ENCODE measurements around the gene LAYN. TPM values are rescaled to one million over a fixed set of nuclear protein-coding genes. Genes with fewer than 3 reads are reported as not detected.

The LAYN gene
- total RNA-seq, 1 donor from 2014 or later = 3.8 TPM

DNA sequence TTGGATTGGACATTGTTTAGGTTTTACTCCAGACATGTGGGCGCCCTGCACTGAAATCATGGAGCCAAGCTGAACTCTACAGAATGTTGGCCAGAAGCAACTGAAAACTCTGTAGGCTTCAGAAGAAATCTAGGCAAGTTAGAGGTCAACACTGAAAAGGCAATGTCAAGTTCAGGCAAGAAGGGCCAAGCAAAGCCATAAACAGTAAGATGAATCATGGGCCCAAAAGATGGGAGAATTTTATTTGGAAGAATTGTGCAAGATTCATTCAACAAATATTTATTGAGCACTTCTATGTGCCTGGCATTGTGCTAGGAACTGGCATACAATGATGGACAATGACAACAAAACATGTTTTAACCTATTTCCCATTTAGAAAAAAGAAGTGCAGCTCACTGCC, 15.1 kb upstream of the LAYN start:
- H3K36me3 Mint-ChIP-seq (ENCODE audit: low read depth) = no peaks in the 10 kb centered on the region
- no peaks in the 10 kb centered on the region for H3K9me3 Mint-ChIP-seq
- H3K4me1 Mint-ChIP-seq = peaks cover 22% of the 10 kb centered on the region
- TF ChIP-seq, protein P1, sequence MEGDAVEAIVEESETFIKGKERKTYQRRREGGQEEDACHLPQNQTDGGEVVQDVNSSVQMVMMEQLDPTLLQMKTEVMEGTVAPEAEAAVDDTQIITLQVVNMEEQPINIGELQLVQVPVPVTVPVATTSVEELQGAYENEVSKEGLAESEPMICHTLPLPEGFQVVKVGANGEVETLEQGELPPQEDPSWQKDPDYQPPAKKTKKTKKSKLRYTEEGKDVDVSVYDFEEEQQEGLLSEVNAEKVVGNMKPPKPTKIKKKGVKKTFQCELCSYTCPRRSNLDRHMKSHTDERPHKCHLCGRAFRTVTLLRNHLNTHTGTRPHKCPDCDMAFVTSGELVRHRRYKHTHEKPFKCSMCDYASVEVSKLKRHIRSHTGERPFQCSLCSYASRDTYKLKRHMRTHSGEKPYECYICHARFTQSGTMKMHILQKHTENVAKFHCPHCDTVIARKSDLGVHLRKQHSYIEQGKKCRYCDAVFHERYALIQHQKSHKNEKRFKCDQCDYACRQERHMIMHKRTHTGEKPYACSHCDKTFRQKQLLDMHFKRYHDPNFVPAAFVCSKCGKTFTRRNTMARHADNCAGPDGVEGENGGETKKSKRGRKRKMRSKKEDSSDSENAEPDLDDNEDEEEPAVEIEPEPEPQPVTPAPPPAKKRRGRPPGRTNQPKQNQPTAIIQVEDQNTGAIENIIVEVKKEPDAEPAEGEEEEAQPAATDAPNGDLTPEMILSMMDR (conservative IDR thresholded peaks at IDR 0.05) = no peak
- H3K4me3 Mint-ChIP-seq = no peak overlapping the region
- no peaks in the 10 kb centered on the region for H3K27me3 Mint-ChIP-seq (ENCODE audit: low read depth)
- no peak for DNase-seq (ENCODE audit: low read depth, low spot score)
- no peak overlapping the region for H3K27ac Mint-ChIP-seq (ENCODE audit: unreplicated experiment)

DNA sequence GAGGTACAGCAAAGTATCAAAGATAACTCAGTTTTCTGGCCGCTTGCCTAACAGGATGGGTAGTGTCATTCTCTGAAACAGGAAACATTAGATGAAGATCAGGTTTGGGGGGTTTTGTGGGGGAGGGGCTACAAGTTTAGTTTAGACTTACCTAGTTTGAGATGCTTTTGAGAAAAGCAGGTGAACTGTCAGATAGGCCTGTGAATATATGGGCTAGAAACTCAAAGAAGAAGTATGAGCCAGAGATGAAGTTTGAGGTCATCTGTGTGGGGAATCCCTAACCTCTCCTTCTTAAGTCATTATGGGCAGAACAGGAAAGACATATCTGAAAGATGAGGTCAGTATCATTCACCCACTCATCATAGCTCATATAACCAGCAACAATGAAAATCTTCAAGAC, 14.0 kb upstream of the LAYN start:
- Mint-ChIP-seq H3K4me1 (peaks cover 27% of the 10 kb centered on the region), H3K36me3 (ENCODE audit: low read depth) (no peaks in the 10 kb centered on the region), H3K4me3 (no peak overlapping the region), H3K27ac (ENCODE audit: unreplicated experiment) (no peak overlapping the region), H3K27me3 (ENCODE audit: low read depth) (no peaks in the 10 kb centered on the region), H3K9me3 (no peaks in the 10 kb centered on the region)
- DNase-seq (ENCODE audit: low read depth, low spot score) = no peak
- TF ChIP-seq, protein P1 (conservative IDR thresholded peaks at IDR 0.05) = no peak

DNA sequence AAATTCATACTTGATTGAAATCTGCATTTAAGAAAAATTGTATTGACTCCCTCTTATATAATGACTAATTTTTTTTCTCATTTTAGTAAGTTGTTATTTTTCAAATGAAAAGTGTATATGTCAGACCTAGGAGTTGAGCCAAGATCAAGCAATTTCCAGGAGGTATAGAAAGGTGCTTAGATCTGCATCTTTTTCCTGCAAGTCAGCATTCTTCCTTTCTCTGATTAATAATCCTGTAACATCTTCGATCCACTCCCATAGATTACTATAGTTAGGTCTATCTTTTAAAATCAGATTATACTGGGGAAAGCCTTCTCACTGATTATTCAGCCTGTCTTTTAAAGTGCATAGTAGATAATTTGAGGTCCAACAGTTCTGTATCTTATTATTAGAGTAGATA, 13.2 kb upstream of the LAYN start:
- H3K27me3 Mint-ChIP-seq (ENCODE audit: low read depth) = no peaks in the 10 kb centered on the region
- H3K9me3 Mint-ChIP-seq = no peaks in the 10 kb centered on the region
- DNase-seq (ENCODE audit: low read depth, low spot score) = no peak
- H3K4me1 Mint-ChIP-seq = peaks cover 33% of the 10 kb centered on the region
- no peaks in the 10 kb centered on the region for H3K36me3 Mint-ChIP-seq (ENCODE audit: low read depth)
- H3K27ac Mint-ChIP-seq (ENCODE audit: unreplicated experiment) = no peak overlapping the region
- H3K4me3 Mint-ChIP-seq = no peak overlapping the region
- TF ChIP-seq, protein P1 (conservative IDR thresholded peaks at IDR 0.05) = no peak

DNA sequence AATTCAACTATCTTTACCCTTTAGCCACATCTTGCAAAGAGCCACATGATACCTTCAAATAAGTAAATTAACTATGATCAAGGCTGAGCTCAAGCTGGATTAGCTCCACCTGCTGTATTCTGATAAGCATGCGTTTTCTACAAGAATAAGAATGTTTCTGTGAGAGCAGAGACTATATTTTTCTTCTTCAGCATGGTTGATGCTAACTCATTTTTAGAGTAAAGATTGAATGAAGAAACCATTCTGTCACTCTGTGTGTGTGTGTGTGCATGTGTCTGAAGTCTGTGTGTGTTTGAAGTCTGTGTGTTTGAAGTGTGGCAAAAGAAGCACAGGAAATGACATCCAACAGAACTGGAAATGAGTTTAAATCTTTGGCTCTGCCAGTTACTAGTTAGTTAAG, 12.0 kb upstream of the LAYN start:
- TF ChIP-seq, protein P1 (conservative IDR thresholded peaks at IDR 0.05) = no peak
- no peaks in the 10 kb centered on the region for H3K36me3 Mint-ChIP-seq (ENCODE audit: low read depth)
- H3K9me3 Mint-ChIP-seq = no peaks in the 10 kb centered on the region
- H3K27me3 Mint-ChIP-seq (ENCODE audit: low read depth) = no peaks in the 10 kb centered on the region
- DNase-seq (ENCODE audit: low read depth, low spot score) = no peak
- no peak overlapping the region for H3K27ac Mint-ChIP-seq (ENCODE audit: unreplicated experiment)
- H3K4me3 Mint-ChIP-seq = no peak overlapping the region
- peaks cover 35% of the 10 kb centered on the region for H3K4me1 Mint-ChIP-seq

DNA sequence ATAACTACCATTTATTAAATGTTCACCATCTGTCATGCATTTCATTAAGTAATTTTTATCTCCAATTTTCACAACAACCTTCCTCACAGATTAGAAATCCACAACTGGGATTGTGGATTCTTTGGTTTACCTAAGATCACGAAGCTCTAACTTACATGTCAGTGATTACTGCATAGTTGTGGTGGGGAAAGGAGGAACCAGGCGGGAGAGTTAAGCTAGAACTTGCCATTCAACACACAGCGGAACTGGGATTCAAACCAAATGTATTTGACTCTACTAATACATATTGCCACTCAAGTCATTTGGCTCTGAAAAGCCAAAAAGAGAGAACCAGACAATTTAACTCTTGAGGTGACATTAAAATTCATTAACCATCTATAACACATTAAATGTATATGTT, 10.4 kb upstream of the LAYN start:
- Mint-ChIP-seq H3K36me3 (ENCODE audit: low read depth) (no peaks in the 10 kb centered on the region), H3K4me1 (peaks cover 35% of the 10 kb centered on the region), H3K27me3 (ENCODE audit: low read depth) (peaks cover 7% of the 10 kb centered on the region), H3K4me3 (no peak overlapping the region), H3K27ac (ENCODE audit: unreplicated experiment) (peak overlapping the region; percentile 23), H3K9me3 (no peaks in the 10 kb centered on the region)
- TF ChIP-seq, protein P1 (conservative IDR thresholded peaks at IDR 0.05) = no peak
- no peak for DNase-seq (ENCODE audit: low read depth, low spot score)

DNA sequence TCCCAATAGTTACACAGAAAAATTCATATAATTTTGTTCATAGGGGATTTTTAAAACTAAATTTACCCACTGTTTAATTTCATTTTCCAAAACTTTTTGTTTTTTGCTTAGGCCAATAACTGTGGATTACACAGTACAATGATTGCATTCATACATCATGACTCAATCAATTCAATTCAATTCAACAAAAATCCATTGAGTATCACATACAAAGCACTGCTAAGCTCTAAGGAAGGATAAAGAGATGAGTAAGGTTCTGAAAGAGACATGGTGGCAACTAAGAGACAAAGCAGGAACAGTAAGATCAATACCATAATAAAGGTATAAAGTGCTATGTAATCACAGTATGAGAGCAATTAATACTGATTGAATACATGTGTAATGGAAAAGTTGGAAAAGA, 9.4 kb upstream of the LAYN start:
- peaks cover 32% of the 10 kb centered on the region for H3K4me1 Mint-ChIP-seq
- TF ChIP-seq, protein P1 (conservative IDR thresholded peaks at IDR 0.05) = no peak
- H3K36me3 Mint-ChIP-seq (ENCODE audit: low read depth) = no peaks in the 10 kb centered on the region
- no peak overlapping the region for H3K27ac Mint-ChIP-seq (ENCODE audit: unreplicated experiment)
- peaks cover 8% of the 10 kb centered on the region for H3K27me3 Mint-ChIP-seq (ENCODE audit: low read depth)
- H3K9me3 Mint-ChIP-seq = no peaks in the 10 kb centered on the region
- H3K4me3 Mint-ChIP-seq = no peak overlapping the region
- DNase-seq (ENCODE audit: low read depth, low spot score) = no peak
